Panc1 (cell line): ENCODE data around the gene ADGRE1.

Experiments used
- CTCF ChIP-seq: fragments of 450-650 bp; IDR thresholded peaks from 2 replicates; pipeline ENCODE4 v1.5.1; 2017; ENCODE audit warnings: mild to moderate bottlenecking
- POLR2AphosphoS5 ChIP-seq: IDR thresholded peaks from 2 replicates; pipeline ENCODE4 v1.6.1; 2012; ENCODE audit warnings: mild to moderate bottlenecking, low read depth, low read length, moderate library complexity
- REST ChIP-seq, 2 experiments: IDR thresholded peaks; 2 replicates each; pipeline ENCODE4 v1.6.1; 2011 to 2012; ENCODE audit warnings: low read depth in 2 of 2, control low read depth in 1 of 2, low read length in 1 of 2, mild to moderate bottlenecking in 1 of 2, moderate library complexity in 1 of 2; ENCODE audit not compliant: insufficient read depth in 1 of 2
- SIN3A ChIP-seq: IDR thresholded peaks from 2 replicates; pipeline ENCODE4 v1.6.1; 2012; ENCODE audit warnings: low read depth, mild to moderate bottlenecking, low read length, moderate library complexity, borderline replicate concordance; ENCODE audit not compliant: insufficient read depth

DNA sequence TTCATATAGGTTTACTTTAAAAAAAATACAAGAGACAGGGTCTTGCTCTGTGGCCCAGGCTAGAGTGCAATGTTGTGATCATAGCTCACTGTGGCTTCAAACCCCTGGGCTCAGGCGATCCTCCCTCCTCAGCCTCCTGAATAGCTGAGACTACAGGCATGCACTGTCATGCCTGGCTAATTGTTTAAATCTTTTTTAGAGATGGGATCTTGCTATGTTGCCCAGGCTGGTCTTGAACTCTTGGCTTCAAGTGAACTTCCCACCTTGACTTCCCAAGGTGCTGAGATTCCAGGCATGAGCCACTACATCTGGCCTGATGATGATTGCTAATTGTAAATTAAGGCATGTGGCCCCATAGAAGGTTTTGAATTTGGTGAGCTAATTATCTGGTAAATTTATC lies 35.4 kb upstream of the ADGRE1 start:
- TF ChIP-seq CTCF (no peak), SIN3A (no peak), POLR2AphosphoS5 (no peak), REST (IDR thresholded peaks at IDR 0.05; ENCODE audit: insufficient read depth in 1 of 2, low read depth in 2 of 2, low read length in 1 of 2) (no peak)
